DND-41 (cell line): ENCODE results near the gene KNCN.

Experiments
- CTCF ChIP-seq: IDR thresholded peaks from 2 replicates; pipeline ENCODE4 v1.5.1; 2012; ENCODE audit warnings: borderline replicate concordance, low read length, moderate library complexity, mild to moderate bottlenecking; ENCODE audit not compliant: poor library complexity, severe bottlenecking; ENCODE audit errors: extremely low read depth
- EZH2 ChIP-seq: IDR thresholded peaks from 3 replicates; pipeline ENCODE4 v1.6.1; 2012; ENCODE audit warnings: borderline replicate concordance, low read depth, mild to moderate bottlenecking, moderate library complexity, low read length, inconsistent platforms; ENCODE audit not compliant: severe bottlenecking

- TF ChIP-seq EZH2 (no peak), CTCF (no peak)
These were observed 20.5 kb downstream of the KNCN start for GRCh38 chr1:46530791-46531409.
